ENCODE results near the gene SORCS3. TPM values are rescaled to one million over a fixed set of nuclear protein-coding genes. Genes with fewer than 3 reads are reported as not detected.

Gene SORCS3
- total RNA-seq, 1 experiment from 2014 or later: not detected

DNA sequence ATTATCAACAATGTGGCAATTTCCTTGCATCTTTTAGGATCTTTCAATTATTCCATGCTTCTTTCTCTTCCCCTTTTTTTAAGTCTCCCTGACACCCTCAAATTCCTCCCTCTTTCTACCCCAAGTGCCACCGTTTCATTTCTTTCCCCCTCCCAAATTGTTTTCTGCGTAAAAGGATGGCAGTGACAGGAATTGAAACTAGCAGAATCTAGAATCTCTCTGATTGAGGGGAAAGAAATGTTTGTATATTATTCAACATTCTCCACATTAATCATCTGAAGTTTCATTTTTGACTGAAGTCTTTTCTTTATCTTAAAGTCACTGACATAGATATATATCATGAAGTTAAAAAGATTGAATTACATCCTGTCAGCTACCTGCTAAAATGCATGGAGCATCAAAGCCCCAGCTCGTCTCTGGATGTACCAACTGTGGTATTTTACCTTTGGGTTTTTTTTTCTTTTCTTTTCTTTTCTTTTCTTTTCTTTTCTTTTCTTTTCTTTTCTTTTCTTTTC is 633.5 kb downstream of the SORCS3 start:
- H3K79me2 ChIP-seq (ENCODE audit: low read length): no peaks in the 10 kb centered on the region
- ATAC-seq (no peak), DNase-seq (no peak)
- no peak overlapping the region for H3K4me2 ChIP-seq (ENCODE audit: low read length)
- no peaks in the 10 kb centered on the region for H4K20me1 ChIP-seq (ENCODE audit: low read length)
- H3K36me3 ChIP-seq (ENCODE audit: low read depth, low read length): no peaks in the 10 kb centered on the region
- H3K27me3 ChIP-seq (ENCODE audit: low read length): no peaks in the 10 kb centered on the region
- H2AFZ ChIP-seq (ENCODE audit: low read length): no peak overlapping the region
- CTCF ChIA-PET: no interaction called here
- H3K9me2 ChIP-seq (replicated peaks; ENCODE audit: low read length): no peaks in the 10 kb centered on the region
- intact Hi-C loops (cut with micrococcal nuclease): no loop called here
- no peaks in the 10 kb centered on the region for H3K9me3 ChIP-seq (ENCODE audit: low read length)
- no peaks in the 10 kb centered on the region for H3F3A ChIP-seq (ENCODE audit: low read length, unreplicated experiment)
- no peak overlapping the region for H3K4me3 ChIP-seq (ENCODE audit: low read length)
- no peak overlapping the region for H3K9ac ChIP-seq (ENCODE audit: low read length)
- TF ChIP-seq EZH2phosphoT487 (IDR thresholded peaks at IDR 0.05; ENCODE audit: borderline replicate concordance, low read length) (no peak), EZH2 (IDR thresholded peaks at IDR 0.05; ENCODE audit: low read length, unreplicated experiment) (no peak), CTCF (conservative IDR thresholded peaks at IDR 0.05; ENCODE audit: low read depth, low read length) (no peak)
- POLR2A ChIA-PET (ENCODE audit: unreplicated experiment): no interaction called here
- no TSS peak for BruUV-seq (replicated peaks)
- no peak overlapping the region for H3K27ac ChIP-seq (ENCODE audit: low read length)
- H3K4me1 ChIP-seq (ENCODE audit: insufficient read depth, low read length): no peaks in the 10 kb centered on the region

GRCh38 chr10:105278439-105278838 is 637.3 kb downstream of the SORCS3 start:
- no peaks in the 10 kb centered on the region for H3K9me2 ChIP-seq (replicated peaks; ENCODE audit: low read length)
- H2AFZ ChIP-seq (ENCODE audit: low read length): no peak overlapping the region
- no peak overlapping the region for H3K9ac ChIP-seq (ENCODE audit: low read length)
- ATAC-seq (no peak), DNase-seq (no peak)
- POLR2A ChIA-PET (ENCODE audit: unreplicated experiment): no interaction called here
- TF ChIP-seq CTCF (conservative IDR thresholded peaks at IDR 0.05; ENCODE audit: low read depth, low read length) (no peak), EZH2phosphoT487 (IDR thresholded peaks at IDR 0.05; ENCODE audit: borderline replicate concordance, low read length) (no peak), EZH2 (IDR thresholded peaks at IDR 0.05; ENCODE audit: low read length, unreplicated experiment) (no peak)
- H3K27ac ChIP-seq (ENCODE audit: low read length): no peak overlapping the region
- H3K79me2 ChIP-seq (ENCODE audit: low read length): no peaks in the 10 kb centered on the region
- BruUV-seq (replicated peaks): no TSS peak
- no peaks in the 10 kb centered on the region for H4K20me1 ChIP-seq (ENCODE audit: low read length)
- no peaks in the 10 kb centered on the region for H3K27me3 ChIP-seq (ENCODE audit: low read length)
- no peaks in the 10 kb centered on the region for H3K4me1 ChIP-seq (ENCODE audit: insufficient read depth, low read length)
- no peak overlapping the region for H3K4me2 ChIP-seq (ENCODE audit: low read length)
- CTCF ChIA-PET: no interaction called here
- intact Hi-C loops (cut with micrococcal nuclease): no loop called here
- H3F3A ChIP-seq (ENCODE audit: low read length, unreplicated experiment): no peaks in the 10 kb centered on the region
- no peak overlapping the region for H3K4me3 ChIP-seq (ENCODE audit: low read length)
- no peaks in the 10 kb centered on the region for H3K9me3 ChIP-seq (ENCODE audit: low read length)
- H3K36me3 ChIP-seq (ENCODE audit: low read depth, low read length): no peaks in the 10 kb centered on the region

DNA sequence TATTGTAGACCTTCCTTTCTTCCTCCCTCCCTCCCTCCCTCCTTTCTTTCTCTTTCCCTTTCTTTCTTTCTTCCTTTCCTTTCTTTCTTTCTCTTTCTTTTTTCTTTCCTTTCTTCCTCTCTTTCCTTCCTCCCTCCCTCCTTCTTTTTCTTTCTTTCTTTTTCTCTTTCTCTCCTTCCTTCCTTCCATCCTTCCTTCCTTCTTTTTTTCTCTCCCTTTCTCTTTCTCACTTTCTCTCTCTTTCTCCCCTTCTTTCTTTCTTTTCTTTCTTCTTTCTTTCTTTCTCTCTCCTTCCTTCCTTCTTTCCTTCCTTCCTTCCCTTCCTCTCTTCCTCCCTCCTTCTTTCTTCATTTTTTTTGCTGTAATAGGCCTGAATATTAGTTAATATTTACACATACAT is 638.0 kb downstream of the SORCS3 start:
- Histone ChIP-seq H3K4me3 (ENCODE audit: low read length) (no peak overlapping the region), H3K9me2 (replicated peaks; ENCODE audit: low read length) (no peaks in the 10 kb centered on the region), H3K36me3 (ENCODE audit: low read depth, low read length) (no peaks in the 10 kb centered on the region), H3K27ac (ENCODE audit: low read length) (no peak overlapping the region), H3K4me2 (ENCODE audit: low read length) (no peak overlapping the region), H2AFZ (ENCODE audit: low read length) (no peak overlapping the region), H3K9me3 (ENCODE audit: low read length) (no peaks in the 10 kb centered on the region), H3K79me2 (ENCODE audit: low read length) (no peaks in the 10 kb centered on the region), H4K20me1 (ENCODE audit: low read length) (no peaks in the 10 kb centered on the region), H3K4me1 (ENCODE audit: insufficient read depth, low read length) (no peaks in the 10 kb centered on the region), H3K9ac (ENCODE audit: low read length) (no peak overlapping the region), H3K27me3 (ENCODE audit: low read length) (no peaks in the 10 kb centered on the region), H3F3A (ENCODE audit: low read length, unreplicated experiment) (no peaks in the 10 kb centered on the region)
- intact Hi-C loops (cut with micrococcal nuclease): no loop called here
- TF ChIP-seq EZH2phosphoT487 (IDR thresholded peaks at IDR 0.05; ENCODE audit: borderline replicate concordance, low read length): no peak
- TF ChIP-seq EZH2 (IDR thresholded peaks at IDR 0.05; ENCODE audit: low read length, unreplicated experiment): no peak
- no peak for TF ChIP-seq CTCF (conservative IDR thresholded peaks at IDR 0.05; ENCODE audit: low read depth, low read length)
- DNase-seq (no peak), ATAC-seq (no peak)
- ChIA-PET CTCF (no interaction called here), POLR2A (ENCODE audit: unreplicated experiment) (no interaction called here)
- BruUV-seq (replicated peaks): no TSS peak

Data from PC-3 (cell line).